ENCODE data around the gene LPAR2.

LPAR2 gene

DNA sequence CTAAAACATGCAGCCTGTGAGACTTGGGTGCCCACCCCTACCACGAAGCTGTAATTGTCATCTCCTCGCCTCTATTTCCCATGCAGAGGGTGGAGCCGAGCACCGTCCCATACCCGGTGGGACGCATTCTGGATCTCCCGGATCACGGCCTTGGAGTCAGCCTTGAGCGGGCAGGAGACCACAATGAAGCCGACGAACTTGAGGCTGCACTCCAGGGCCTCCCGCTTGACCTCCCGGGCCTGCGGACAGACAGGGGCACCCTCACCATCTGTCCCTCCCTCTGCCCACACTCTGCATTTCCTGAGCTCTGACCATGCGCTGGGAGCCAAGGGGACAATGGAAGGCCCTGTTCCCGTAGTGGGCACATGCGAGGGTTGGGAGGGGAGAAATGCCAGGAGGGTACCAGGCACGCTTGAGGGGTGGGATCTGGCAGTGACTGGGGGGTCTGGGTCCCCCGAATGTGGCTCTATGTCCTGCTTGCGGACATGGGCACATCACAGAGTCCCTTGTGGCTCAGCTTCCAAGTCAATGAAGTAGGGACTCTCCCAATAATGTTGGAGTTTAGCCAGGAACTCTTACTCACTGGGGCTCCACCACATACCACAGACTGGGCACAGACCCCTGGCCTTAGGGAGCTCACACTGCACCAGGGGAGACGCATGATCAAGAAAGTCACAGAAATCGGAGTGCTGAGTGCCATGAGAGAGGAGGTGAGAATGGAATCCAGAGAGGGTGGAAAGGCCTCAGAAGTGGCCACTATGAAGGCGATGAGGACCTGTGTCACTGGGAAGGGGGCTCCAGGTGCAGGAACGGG, 24.7 kb upstream of the LPAR2 start:
- TF ChIP-seq, protein P1, sequence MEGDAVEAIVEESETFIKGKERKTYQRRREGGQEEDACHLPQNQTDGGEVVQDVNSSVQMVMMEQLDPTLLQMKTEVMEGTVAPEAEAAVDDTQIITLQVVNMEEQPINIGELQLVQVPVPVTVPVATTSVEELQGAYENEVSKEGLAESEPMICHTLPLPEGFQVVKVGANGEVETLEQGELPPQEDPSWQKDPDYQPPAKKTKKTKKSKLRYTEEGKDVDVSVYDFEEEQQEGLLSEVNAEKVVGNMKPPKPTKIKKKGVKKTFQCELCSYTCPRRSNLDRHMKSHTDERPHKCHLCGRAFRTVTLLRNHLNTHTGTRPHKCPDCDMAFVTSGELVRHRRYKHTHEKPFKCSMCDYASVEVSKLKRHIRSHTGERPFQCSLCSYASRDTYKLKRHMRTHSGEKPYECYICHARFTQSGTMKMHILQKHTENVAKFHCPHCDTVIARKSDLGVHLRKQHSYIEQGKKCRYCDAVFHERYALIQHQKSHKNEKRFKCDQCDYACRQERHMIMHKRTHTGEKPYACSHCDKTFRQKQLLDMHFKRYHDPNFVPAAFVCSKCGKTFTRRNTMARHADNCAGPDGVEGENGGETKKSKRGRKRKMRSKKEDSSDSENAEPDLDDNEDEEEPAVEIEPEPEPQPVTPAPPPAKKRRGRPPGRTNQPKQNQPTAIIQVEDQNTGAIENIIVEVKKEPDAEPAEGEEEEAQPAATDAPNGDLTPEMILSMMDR (IDR thresholded peaks at IDR 0.05; ENCODE audit: insufficient read depth, low read depth, low read length, missing control alignments), result no peak
- no peak for DNase-seq (ENCODE audit: low read depth)
- H3K4me3 ChIP-seq (ENCODE audit: low read depth, low read length), result no peak overlapping the region

DNA sequence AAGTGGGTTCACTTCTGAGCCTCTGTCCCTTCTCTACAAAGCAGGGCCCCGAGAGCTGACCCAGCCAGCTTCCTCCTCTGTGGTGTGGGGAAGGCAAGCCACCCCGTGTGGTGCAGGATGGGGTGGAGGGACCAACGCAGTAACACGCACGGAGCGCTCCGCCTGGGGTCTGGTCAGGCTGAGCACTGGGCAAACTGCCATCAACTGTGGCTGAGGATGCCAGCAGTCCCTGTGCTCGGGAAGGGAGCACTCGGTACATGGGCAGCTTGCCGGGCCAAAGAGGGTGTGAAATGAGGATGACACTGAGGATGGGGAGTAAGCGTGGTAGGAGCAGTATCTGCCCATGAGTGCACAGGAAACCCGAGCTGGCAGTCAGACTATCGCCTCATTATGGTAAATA, 23.1 kb upstream of the LPAR2 start:
- no peak for DNase-seq (ENCODE audit: low read depth)
- TF ChIP-seq, protein P1 (IDR thresholded peaks at IDR 0.05; ENCODE audit: insufficient read depth, low read depth, low read length, missing control alignments), result no peak
- H3K4me3 ChIP-seq (ENCODE audit: low read depth, low read length), result no peak overlapping the region

DNA sequence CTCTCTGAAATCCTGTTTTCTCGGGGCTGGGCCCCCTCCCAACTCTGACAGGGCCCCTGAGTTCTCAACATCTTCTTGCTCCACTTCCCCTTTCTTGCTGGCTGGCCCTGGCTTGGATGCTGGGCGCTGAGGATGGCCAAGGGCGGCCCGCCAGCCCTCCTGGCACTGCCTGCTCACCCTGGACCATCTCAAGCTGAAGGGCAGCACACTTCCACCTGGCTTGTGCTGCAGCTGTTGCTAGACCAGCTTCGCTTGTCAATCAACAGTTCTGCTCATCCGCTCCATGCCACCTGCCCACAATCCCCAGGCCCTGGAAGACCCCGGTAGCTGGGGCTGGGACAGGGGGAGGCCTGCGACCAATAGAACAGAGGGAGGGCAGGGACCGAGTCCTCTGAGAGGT, 22.3 kb upstream of the LPAR2 start:
- no peak overlapping the region for H3K4me3 ChIP-seq (ENCODE audit: low read depth, low read length)
- TF ChIP-seq, protein P1 (IDR thresholded peaks at IDR 0.05; ENCODE audit: insufficient read depth, low read depth, low read length, missing control alignments), result no peak
- DNase-seq (ENCODE audit: low read depth), result no peak

DNA sequence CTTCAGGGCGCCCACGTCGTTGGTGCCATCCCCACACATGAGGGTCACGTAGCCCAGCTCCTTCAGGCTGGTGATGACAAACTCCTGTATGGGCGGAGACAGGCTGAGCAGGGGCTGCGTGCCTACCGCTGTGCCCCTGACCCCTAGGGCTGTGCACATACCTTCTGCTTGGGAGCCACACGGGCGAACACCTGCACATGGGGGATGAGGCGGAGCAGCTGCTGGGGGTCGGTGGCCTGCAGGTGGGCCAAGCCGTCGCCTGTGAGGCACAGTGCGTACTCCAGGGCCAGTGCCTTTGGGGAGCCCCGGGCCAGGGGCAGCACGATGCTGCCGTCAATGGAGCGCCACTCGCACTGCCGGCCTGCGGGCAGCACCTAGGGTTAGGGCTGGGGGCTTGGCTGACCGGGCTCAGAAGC, 21.6 kb upstream of the LPAR2 start:
- no peak overlapping the region for H3K4me3 ChIP-seq (ENCODE audit: low read depth, low read length)
- TF ChIP-seq, protein P1 (IDR thresholded peaks at IDR 0.05; ENCODE audit: insufficient read depth, low read depth, low read length, missing control alignments), result no peak
- no peak for DNase-seq (ENCODE audit: low read depth)

DNA sequence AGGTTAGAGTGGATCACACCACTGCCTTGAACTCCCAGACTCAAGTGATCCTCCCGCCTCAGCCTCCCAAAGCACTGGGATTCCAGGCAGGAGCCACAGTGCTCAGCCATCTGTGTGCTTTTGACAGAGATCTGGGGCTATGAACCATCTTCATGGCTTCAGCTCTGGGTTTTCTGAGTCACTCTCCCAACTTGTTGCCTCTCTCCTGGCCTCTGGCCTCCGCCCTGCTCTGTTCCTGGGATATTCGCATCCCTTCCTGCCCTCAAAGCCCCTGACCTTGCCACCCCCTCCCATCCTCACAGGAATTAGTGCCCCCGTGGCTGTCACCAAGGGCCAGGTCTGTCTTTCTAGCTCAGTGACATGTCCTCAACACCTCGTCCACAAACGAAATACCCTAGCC, 21.1 kb upstream of the LPAR2 start:
- TF ChIP-seq, protein P1 (IDR thresholded peaks at IDR 0.05; ENCODE audit: insufficient read depth, low read depth, low read length, missing control alignments), result no peak
- H3K4me3 ChIP-seq (ENCODE audit: low read depth, low read length), result no peak overlapping the region
- DNase-seq (ENCODE audit: low read depth), result no peak

DNA sequence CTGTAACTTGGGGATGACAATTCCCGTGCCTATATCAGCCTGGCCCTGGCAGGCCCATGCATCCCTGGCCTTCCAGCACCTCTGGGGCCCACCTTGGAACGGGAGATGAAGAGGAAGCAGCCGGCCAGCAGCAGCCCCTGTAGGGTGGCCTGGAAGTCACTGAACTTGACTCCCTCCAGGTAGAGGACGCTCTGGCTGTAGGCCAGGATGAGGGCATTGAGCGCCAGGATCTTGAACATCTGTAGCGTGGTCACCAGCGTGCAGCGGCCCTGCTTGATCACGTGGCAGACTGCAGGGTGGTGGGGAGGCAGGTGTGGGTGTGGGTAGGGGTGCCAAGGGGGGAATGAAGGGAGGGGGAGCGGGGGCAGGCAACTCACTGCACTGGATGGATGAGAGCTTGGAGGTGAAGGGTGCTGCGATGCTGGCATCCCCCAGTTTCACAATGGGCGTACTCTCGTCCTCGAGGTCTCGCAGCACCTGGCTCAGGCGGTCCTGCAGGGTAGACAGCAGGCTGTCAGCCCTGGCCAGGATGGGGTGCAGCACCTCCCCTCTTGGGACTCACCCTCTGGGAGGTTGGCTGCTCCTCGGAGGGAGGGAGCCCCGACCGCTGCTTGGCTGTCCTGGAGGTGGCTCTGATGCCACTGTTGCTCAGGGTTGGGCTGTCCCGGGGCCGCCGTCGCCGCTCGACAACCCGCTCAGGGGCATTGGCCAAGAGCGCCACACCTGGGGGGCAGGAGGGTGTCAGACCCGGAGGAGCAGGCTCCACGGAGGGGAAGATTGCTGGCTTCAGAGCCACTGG, 19.2 kb upstream of the LPAR2 start:
- H3K4me3 ChIP-seq (ENCODE audit: low read depth, low read length), result no peak overlapping the region
- DNase-seq (ENCODE audit: low read depth), result no peak
- TF ChIP-seq, protein P1 (IDR thresholded peaks at IDR 0.05; ENCODE audit: insufficient read depth, low read depth, low read length, missing control alignments), result no peak

Data from GM12865 (cell line).